Measurements from ENCODE around the gene NOS3. TPM values are rescaled to one million over a fixed set of nuclear protein-coding genes. Genes with fewer than 3 reads are reported as not detected.

Gene NOS3
- total and polyA plus RNA-seq, 9 of the 15 experiments (the other 6 are each of a cell fraction or from before 2014, with no cell fraction given), result 1.1 to 121 (median 23.6) TPM

DNA sequence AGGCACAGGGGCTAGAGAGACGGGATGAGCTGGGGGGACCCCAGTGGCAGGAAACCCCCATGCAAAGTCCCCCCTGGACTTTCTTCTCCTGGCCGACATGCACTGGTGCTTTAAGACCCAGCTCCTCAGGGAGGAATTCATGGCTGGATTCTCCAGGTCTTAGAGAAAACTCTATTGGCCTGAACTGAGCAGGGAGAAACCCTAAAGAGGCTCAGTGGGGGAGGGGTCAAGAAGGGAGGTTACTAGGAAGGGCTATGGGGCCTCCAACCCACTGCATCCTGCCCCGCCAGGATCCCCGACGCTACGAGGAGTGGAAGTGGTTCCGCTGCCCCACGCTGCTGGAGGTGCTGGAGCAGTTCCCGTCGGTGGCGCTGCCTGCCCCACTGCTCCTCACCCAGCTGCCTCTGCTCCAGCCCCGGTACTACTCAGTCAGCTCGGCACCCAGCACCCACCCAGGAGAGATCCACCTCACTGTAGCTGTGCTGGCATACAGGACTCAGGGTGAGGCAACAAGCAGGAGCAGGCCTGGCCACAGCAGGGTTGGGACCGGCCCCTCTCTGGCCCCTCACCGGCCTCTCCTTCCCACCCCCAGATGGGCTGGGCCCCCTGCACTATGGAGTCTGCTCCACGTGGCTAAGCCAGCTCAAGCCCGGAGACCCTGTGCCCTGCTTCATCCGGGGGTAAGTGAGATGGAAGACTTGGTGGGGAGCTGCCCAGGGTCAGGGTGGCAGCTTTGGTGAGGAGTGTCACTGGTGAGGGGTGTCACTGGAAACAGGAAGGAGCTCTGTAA is 19.7 kb downstream of the NOS3 start (continued):
- TF ChIP-seq, protein P1, sequence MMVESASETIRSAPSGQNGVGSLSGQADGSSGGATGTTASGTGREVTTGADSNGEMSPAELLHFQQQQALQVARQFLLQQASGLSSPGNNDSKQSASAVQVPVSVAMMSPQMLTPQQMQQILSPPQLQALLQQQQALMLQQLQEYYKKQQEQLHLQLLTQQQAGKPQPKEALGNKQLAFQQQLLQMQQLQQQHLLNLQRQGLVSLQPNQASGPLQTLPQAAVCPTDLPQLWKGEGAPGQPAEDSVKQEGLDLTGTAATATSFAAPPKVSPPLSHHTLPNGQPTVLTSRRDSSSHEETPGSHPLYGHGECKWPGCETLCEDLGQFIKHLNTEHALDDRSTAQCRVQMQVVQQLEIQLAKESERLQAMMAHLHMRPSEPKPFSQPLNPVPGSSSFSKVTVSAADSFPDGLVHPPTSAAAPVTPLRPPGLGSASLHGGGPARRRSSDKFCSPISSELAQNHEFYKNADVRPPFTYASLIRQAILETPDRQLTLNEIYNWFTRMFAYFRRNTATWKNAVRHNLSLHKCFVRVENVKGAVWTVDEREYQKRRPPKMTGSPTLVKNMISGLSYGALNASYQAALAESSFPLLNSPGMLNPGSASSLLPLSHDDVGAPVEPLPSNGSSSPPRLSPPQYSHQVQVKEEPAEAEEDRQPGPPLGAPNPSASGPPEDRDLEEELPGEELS (CRISPR knock-in tag; IDR thresholded peaks at IDR 0.05; ENCODE audit: borderline replicate concordance), result no peak
- no peak for TF ChIP-seq BHLHE40 (IDR thresholded peaks at IDR 0.05; ENCODE audit: low read length)
- TF ChIP-seq NCOR1 (IDR thresholded peaks at IDR 0.05), result no peak
- TF ChIP-seq ZNF436 (CRISPR knock-in tag; IDR thresholded peaks at IDR 0.05), result no peak
- no peak for TF ChIP-seq CHCHD3 (CRISPR knock-in tag; IDR thresholded peaks at IDR 0.05)
- TF ChIP-seq ZNF232 (CRISPR knock-in tag; IDR thresholded peaks at IDR 0.05), result no peak
- peak; percentile 65 for TF ChIP-seq TBP (optimal IDR thresholded peaks at IDR 0.05; ENCODE audit: low read depth, low read length)
- peak; percentile 77; the same call in 1 of the 2 replicates for TF ChIP-seq SMAD4 (CRISPR knock-in tag; conservative IDR thresholded peaks at IDR 0.05)
- TF ChIP-seq, protein P2, sequence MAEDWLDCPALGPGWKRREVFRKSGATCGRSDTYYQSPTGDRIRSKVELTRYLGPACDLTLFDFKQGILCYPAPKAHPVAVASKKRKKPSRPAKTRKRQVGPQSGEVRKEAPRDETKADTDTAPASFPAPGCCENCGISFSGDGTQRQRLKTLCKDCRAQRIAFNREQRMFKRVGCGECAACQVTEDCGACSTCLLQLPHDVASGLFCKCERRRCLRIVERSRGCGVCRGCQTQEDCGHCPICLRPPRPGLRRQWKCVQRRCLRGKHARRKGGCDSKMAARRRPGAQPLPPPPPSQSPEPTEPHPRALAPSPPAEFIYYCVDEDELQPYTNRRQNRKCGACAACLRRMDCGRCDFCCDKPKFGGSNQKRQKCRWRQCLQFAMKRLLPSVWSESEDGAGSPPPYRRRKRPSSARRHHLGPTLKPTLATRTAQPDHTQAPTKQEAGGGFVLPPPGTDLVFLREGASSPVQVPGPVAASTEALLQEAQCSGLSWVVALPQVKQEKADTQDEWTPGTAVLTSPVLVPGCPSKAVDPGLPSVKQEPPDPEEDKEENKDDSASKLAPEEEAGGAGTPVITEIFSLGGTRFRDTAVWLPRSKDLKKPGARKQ (CRISPR knock-in tag; IDR thresholded peaks at IDR 0.05), result no peak
- TF ChIP-seq ZNF175 (CRISPR knock-in tag; IDR thresholded peaks at IDR 0.05; ENCODE audit: low read depth), result no peak
- TF ChIP-seq POLR2B (IDR thresholded peaks at IDR 0.05; ENCODE audit: low read depth, partially characterized antibody), result peak; percentile 24
- no peak for TF ChIP-seq ZNF778 (CRISPR knock-in tag; IDR thresholded peaks at IDR 0.05)
- TF ChIP-seq ARID2 (IDR thresholded peaks at IDR 0.05), result no peak
- TF ChIP-seq CHD2 (IDR thresholded peaks at IDR 0.05; ENCODE audit: low read depth, low read length), result peak; percentile 43
- no peak; the same call in 1 of the 2 replicates for TF ChIP-seq NCOA1 (IDR thresholded peaks at IDR 0.05; ENCODE audit: low read depth)
- TF ChIP-seq ELF2 (CRISPR knock-in tag; IDR thresholded peaks at IDR 0.05), result no peak
- no peak for TF ChIP-seq ZNF696 (CRISPR knock-in tag; conservative IDR thresholded peaks at IDR 0.05)
- TF ChIP-seq, protein P3, sequence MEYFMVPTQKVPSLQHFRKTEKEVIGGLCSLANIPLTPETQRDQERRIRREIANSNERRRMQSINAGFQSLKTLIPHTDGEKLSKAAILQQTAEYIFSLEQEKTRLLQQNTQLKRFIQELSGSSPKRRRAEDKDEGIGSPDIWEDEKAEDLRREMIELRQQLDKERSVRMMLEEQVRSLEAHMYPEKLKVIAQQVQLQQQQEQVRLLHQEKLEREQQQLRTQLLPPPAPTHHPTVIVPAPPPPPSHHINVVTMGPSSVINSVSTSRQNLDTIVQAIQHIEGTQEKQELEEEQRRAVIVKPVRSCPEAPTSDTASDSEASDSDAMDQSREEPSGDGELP (CRISPR knock-in tag; IDR thresholded peaks at IDR 0.05; ENCODE audit: borderline replicate concordance), result peak; percentile 75
- peak; percentile 62; the same call in 1 of the 2 replicates for TF ChIP-seq L3MBTL2 (IDR thresholded peaks at IDR 0.05)
- TF ChIP-seq, protein P4, sequence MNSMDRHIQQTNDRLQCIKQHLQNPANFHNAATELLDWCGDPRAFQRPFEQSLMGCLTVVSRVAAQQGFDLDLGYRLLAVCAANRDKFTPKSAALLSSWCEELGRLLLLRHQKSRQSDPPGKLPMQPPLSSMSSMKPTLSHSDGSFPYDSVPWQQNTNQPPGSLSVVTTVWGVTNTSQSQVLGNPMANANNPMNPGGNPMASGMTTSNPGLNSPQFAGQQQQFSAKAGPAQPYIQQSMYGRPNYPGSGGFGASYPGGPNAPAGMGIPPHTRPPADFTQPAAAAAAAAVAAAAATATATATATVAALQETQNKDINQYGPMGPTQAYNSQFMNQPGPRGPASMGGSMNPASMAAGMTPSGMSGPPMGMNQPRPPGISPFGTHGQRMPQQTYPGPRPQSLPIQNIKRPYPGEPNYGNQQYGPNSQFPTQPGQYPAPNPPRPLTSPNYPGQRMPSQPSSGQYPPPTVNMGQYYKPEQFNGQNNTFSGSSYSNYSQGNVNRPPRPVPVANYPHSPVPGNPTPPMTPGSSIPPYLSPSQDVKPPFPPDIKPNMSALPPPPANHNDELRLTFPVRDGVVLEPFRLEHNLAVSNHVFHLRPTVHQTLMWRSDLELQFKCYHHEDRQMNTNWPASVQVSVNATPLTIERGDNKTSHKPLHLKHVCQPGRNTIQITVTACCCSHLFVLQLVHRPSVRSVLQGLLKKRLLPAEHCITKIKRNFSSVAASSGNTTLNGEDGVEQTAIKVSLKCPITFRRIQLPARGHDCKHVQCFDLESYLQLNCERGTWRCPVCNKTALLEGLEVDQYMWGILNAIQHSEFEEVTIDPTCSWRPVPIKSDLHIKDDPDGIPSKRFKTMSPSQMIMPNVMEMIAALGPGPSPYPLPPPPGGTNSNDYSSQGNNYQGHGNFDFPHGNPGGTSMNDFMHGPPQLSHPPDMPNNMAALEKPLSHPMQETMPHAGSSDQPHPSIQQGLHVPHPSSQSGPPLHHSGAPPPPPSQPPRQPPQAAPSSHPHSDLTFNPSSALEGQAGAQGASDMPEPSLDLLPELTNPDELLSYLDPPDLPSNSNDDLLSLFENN (IDR thresholded peaks at IDR 0.05; ENCODE audit: low read depth in 2 of 2, low read length in 2 of 2), result no peak
- TF ChIP-seq ZNF57 (CRISPR knock-in tag; IDR thresholded peaks at IDR 0.05), result no peak

Data from K562 (cell line).